HEK293 (cell line): ENCODE measurements around the gene FNDC8.

ENCODE experiments used
- GFI1B ChIP-seq: fragments of 450-650 bp; formaldehyde crosslinking; IDR thresholded peaks from 2 replicates; pipeline ENCODE4 v1.5.1; 2016; ENCODE audit warnings: missing biosample characterization, missing genetic modification characterization
- KLF10 ChIP-seq: fragments of 450-650 bp; IDR thresholded peaks from 2 replicates; pipeline ENCODE4 v1.5.1; 2018; ENCODE audit warnings: missing biosample characterization, mild to moderate bottlenecking, missing genetic modification characterization
- OVOL3 ChIP-seq: fragments of 450-650 bp; formaldehyde crosslinking; IDR thresholded peaks from 2 replicates; pipeline ENCODE4 v1.5.1; 2016; ENCODE audit warnings: missing biosample characterization, missing genetic modification characterization
- PATZ1 ChIP-seq: fragments of 450-650 bp; formaldehyde crosslinking; IDR thresholded peaks from 2 replicates; pipeline ENCODE4 v1.5.1; 2016; ENCODE audit warnings: missing biosample characterization, missing genetic modification characterization
- SCRT2 ChIP-seq: fragments of 450-650 bp; formaldehyde crosslinking; IDR thresholded peaks from 2 replicates; pipeline ENCODE4 v1.5.1; 2016; ENCODE audit warnings: missing biosample characterization, missing genetic modification characterization
- WT1 ChIP-seq: fragments of 450-650 bp; formaldehyde crosslinking; IDR thresholded peaks from 2 replicates; pipeline ENCODE4 v1.5.1; 2016; ENCODE audit warnings: missing biosample characterization, missing genetic modification characterization
- ZBTB20 ChIP-seq: fragments of 450-650 bp; formaldehyde crosslinking; IDR thresholded peaks from 2 replicates; pipeline ENCODE4 v1.5.1; 2016; ENCODE audit warnings: missing biosample characterization, missing genetic modification characterization
- ZBTB44 ChIP-seq: fragments of 450-650 bp; IDR thresholded peaks from 2 replicates; pipeline ENCODE4 v1.5.1; 2018; ENCODE audit warnings: missing biosample characterization, mild to moderate bottlenecking, missing genetic modification characterization
- ZBTB48 ChIP-seq: fragments of 450-650 bp; formaldehyde crosslinking; IDR thresholded peaks from 2 replicates; pipeline ENCODE4 v1.5.1; 2016; ENCODE audit warnings: missing biosample characterization, missing genetic modification characterization
- ZBTB8A ChIP-seq: fragments of 450-650 bp; formaldehyde crosslinking; IDR thresholded peaks from 2 replicates; pipeline ENCODE4 v1.5.1; 2016; ENCODE audit warnings: missing biosample characterization, missing genetic modification characterization
- ZNF112 ChIP-seq: fragments of 450-650 bp; formaldehyde crosslinking; IDR thresholded peaks from 2 replicates; pipeline ENCODE4 v1.5.0; 2017; ENCODE audit warnings: missing biosample characterization, missing genetic modification characterization
- ZNF174 ChIP-seq: fragments of 450-650 bp; formaldehyde crosslinking; IDR thresholded peaks from 2 replicates; pipeline ENCODE4 v1.5.0; 2017; ENCODE audit warnings: missing biosample characterization, mild to moderate bottlenecking, missing genetic modification characterization
- ZNF266 ChIP-seq: fragments of 450-650 bp; formaldehyde crosslinking; IDR thresholded peaks from 2 replicates; pipeline ENCODE4 v1.5.1; 2016; ENCODE audit warnings: missing biosample characterization, missing genetic modification characterization, low read depth
- ZNF302 ChIP-seq: fragments of 450-650 bp; formaldehyde crosslinking; IDR thresholded peaks from 2 replicates; pipeline ENCODE4 v1.5.1; 2016; ENCODE audit warnings: missing biosample characterization, missing genetic modification characterization, low read depth
- ZNF341 ChIP-seq: fragments of 450-650 bp; formaldehyde crosslinking; IDR thresholded peaks from 2 replicates; pipeline ENCODE4; 2016; ENCODE audit warnings: low read depth, missing biosample characterization, missing genetic modification characterization
- ZNF394 ChIP-seq: fragments of 450-650 bp; formaldehyde crosslinking; IDR thresholded peaks from 2 replicates; pipeline ENCODE4 v1.5.1; 2016; ENCODE audit warnings: missing biosample characterization, missing genetic modification characterization, mild to moderate bottlenecking, moderate library complexity, borderline replicate concordance
- ZNF423 ChIP-seq: fragments of 450-650 bp; formaldehyde crosslinking; IDR thresholded peaks from 2 replicates; pipeline ENCODE4 v1.5.1; 2016; ENCODE audit warnings: missing biosample characterization, missing genetic modification characterization
- ZNF529 ChIP-seq: fragments of 450-650 bp; formaldehyde crosslinking; IDR thresholded peaks from 2 replicates; pipeline ENCODE4 v1.5.1; 2017; ENCODE audit warnings: missing genetic modification characterization, missing biosample characterization; ENCODE audit not compliant: insufficient replicate concordance
- ZNF548 ChIP-seq: fragments of 450-650 bp; formaldehyde crosslinking; IDR thresholded peaks from 2 replicates; pipeline ENCODE4 v1.5.1; 2016; ENCODE audit warnings: missing biosample characterization, missing genetic modification characterization
- ZNF555 ChIP-seq: fragments of 450-650 bp; formaldehyde crosslinking; conservative IDR thresholded peaks from 2 replicates; pipeline ENCODE4 v1.5.1; 2017; ENCODE audit warnings: missing biosample characterization, mild to moderate bottlenecking, missing genetic modification characterization, inconsistent platforms
- ZNF561 ChIP-seq: fragments of 450-650 bp; IDR thresholded peaks from 2 replicates; pipeline ENCODE4 v1.5.1; 2018; ENCODE audit warnings: missing biosample characterization, missing genetic modification characterization, borderline replicate concordance
- ZNF580 ChIP-seq: fragments of 450-650 bp; formaldehyde crosslinking; IDR thresholded peaks from 2 replicates; pipeline ENCODE4 v1.5.1; 2016; ENCODE audit warnings: missing biosample characterization, missing genetic modification characterization
- ZNF610 ChIP-seq: fragments of 450-650 bp; formaldehyde crosslinking; IDR thresholded peaks from 2 replicates; pipeline ENCODE4 v1.5.1; 2016; ENCODE audit warnings: missing biosample characterization, missing genetic modification characterization, borderline replicate concordance
- ZNF621 ChIP-seq: fragments of 450-650 bp; formaldehyde crosslinking; IDR thresholded peaks from 2 replicates; pipeline ENCODE4 v1.5.1; 2017; ENCODE audit warnings: missing biosample characterization, missing genetic modification characterization
- ZNF629 ChIP-seq: fragments of 450-650 bp; formaldehyde crosslinking; IDR thresholded peaks from 2 replicates; pipeline ENCODE4 v1.5.1; 2017; ENCODE audit warnings: missing biosample characterization, missing genetic modification characterization
- ZNF658 ChIP-seq: fragments of 450-650 bp; formaldehyde crosslinking; IDR thresholded peaks from 2 replicates; pipeline ENCODE4; 2016; ENCODE audit warnings: missing biosample characterization, missing genetic modification characterization
- ZSCAN16 ChIP-seq: fragments of 450-650 bp; formaldehyde crosslinking; IDR thresholded peaks from 2 replicates; pipeline ENCODE4 v1.5.1; 2016; ENCODE audit warnings: missing biosample characterization, missing genetic modification characterization
- ZSCAN30 ChIP-seq: fragments of 450-650 bp; IDR thresholded peaks from 2 replicates; pipeline ENCODE4 v1.5.1; 2018; ENCODE audit warnings: missing biosample characterization, mild to moderate bottlenecking, missing genetic modification characterization, moderate library complexity
- ZXDB ChIP-seq: fragments of 450-650 bp; formaldehyde crosslinking; IDR thresholded peaks from 2 replicates; pipeline ENCODE4 v1.5.1; 2016; ENCODE audit warnings: missing biosample characterization, missing genetic modification characterization
- TF ChIP-seq, protein P1 (sequence below): fragments of 450-650 bp; formaldehyde crosslinking; IDR thresholded peaks from 2 replicates; pipeline ENCODE4 v1.5.1; 2016; ENCODE audit warnings: missing biosample characterization, missing genetic modification characterization
- TF ChIP-seq, protein P2 (sequence below): fragments of 450-650 bp; formaldehyde crosslinking; IDR thresholded peaks from 2 replicates; pipeline ENCODE4 v1.5.1; 2016; ENCODE audit warnings: missing biosample characterization, missing genetic modification characterization

Gene FNDC8

GRCh38 chr17:35141681-35142466 is 20.5 kb downstream of the FNDC8 start, which contains the start of gene NLE1 (continued):
- TF ChIP-seq ZNF555 (no peak), ZBTB8A (tag by site-specific recombination) (peak; percentile 90), ZSCAN16 (tag by site-specific recombination) (no peak), ZNF394 (tag by site-specific recombination) (peak; percentile 68; the same call in 1 of the 2 replicates), ZBTB48 (peak; percentile 75; the same call in 1 of the 2 replicates), GFI1B (tag by site-specific recombination) (no peak), ZNF266 (tag by site-specific recombination) (no peak), ZNF302 (tag by site-specific recombination) (no peak), ZNF621 (tag by site-specific recombination) (no peak), ZNF529 (tag by site-specific recombination) (no peak), ZNF341 (tag by site-specific recombination) (peak; percentile 96; the same call in 1 of the 2 replicates), WT1 (tag by site-specific recombination) (no peak; the same call in 1 of the 2 replicates), ZNF112 (tag by site-specific recombination) (no peak), ZNF610 (peak; percentile 50; the same call in 1 of the 2 replicates), ZBTB20 (tag by site-specific recombination) (peak; percentile 82; the same call in 1 of the 2 replicates), KLF10 (tag by site-specific recombination) (peak; percentile 80), ZNF561 (peak; percentile 49; the same call in 1 of the 2 replicates), ZNF629 (tag by site-specific recombination) (peak; percentile 49), ZXDB (tag by site-specific recombination) (peak; percentile 49), ZNF423 (tag by site-specific recombination) (no peak), ZBTB44 (tag by site-specific recombination) (peak; percentile 64; the same call in 1 of the 2 replicates), ZNF174 (tag by site-specific recombination) (no peak), SCRT2 (tag by site-specific recombination) (0 out of 2 replicates have a peak, but pooled peaks have one; percentile 15), ZNF548 (tag by site-specific recombination) (no peak), OVOL3 (tag by site-specific recombination) (no peak), PATZ1 (tag by site-specific recombination) (peak; percentile 96), ZNF658 (tag by site-specific recombination) (no peak), ZSCAN30 (tag by site-specific recombination) (peak; percentile 73), ZNF580 (tag by site-specific recombination) (no peak)
- TF ChIP-seq, protein P1, sequence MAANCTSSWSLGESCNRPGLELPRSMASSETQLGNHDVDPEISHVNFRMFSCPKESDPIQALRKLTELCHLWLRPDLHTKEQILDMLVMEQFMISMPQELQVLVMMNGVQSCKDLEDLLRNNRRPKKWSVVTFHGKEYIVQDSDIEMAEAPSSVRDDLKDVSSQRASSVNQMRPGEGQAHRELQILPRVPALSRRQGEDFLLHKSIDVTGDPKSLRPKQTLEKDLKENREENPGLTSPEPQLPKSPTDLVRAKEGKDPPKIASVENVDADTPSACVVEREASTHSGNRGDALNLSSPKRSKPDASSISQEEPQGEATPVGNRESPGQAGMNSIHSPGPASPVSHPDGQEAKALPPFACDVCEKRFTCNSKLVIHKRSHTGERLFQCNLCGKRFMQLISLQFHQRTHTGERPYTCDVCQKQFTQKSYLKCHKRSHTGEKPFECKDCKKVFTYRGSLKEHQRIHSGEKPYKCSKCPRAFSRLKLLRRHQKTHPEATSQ (tag by site-specific recombination), result peak; percentile 79
- TF ChIP-seq, protein P2, sequence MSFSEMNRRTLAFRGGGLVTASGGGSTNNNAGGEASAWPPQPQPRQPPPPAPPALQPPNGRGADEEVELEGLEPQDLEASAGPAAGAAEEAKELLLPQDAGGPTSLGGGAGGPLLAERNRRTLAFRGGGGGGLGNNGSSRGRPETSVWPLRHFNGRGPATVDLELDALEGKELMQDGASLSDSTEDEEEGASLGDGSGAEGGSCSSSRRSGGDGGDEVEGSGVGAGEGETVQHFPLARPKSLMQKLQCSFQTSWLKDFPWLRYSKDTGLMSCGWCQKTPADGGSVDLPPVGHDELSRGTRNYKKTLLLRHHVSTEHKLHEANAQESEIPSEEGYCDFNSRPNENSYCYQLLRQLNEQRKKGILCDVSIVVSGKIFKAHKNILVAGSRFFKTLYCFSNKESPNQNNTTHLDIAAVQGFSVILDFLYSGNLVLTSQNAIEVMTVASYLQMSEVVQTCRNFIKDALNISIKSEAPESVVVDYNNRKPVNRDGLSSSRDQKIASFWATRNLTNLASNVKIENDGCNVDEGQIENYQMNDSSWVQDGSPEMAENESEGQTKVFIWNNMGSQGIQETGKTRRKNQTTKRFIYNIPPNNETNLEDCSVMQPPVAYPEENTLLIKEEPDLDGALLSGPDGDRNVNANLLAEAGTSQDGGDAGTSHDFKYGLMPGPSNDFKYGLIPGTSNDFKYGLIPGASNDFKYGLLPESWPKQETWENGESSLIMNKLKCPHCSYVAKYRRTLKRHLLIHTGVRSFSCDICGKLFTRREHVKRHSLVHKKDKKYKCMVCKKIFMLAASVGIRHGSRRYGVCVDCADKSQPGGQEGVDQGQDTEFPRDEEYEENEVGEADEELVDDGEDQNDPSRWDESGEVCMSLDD (tag by site-specific recombination), result peak; percentile 91
